Measurements from ENCODE around the gene PANX2. TPM values are rescaled to one million over a fixed set of nuclear protein-coding genes. Genes with fewer than 3 reads are reported as not detected.

Gene PANX2
- total RNA-seq, 4 donors from 2014 or later, result 1.3 to 1.8 (median 1.6) TPM

DNA sequence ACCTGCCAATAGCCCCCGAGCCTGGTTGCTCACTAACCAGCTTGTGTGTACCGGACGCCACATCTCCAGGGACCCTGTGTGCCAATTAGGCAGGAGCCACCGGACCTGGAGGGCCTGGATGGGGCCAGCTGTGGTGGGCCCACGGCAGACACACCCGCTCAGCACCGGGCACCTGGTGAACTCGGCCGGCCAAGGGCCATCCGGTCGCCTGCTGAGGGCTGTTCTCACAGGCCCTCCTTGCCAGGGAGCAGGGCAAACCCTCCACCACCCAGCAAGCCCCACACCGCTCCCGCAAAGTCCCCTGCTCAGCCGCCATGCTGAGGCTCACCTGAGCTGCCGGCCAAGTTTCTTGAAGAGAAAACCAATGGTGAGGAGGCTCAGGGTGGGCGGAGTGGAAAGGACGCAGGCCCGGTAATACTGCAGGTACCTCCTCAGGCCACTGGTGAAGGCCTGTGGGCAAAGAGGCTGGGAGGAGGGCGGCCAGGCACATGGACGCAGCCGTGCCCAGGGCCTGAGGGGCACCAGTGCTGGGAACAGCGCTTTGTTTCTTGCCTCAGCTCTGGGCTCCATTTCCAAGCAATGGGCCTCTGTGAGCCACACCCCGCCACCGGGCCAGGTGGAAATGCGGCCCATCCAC lies 57.2 kb downstream of the PANX2 start:
- TF ChIP-seq, protein P1, sequence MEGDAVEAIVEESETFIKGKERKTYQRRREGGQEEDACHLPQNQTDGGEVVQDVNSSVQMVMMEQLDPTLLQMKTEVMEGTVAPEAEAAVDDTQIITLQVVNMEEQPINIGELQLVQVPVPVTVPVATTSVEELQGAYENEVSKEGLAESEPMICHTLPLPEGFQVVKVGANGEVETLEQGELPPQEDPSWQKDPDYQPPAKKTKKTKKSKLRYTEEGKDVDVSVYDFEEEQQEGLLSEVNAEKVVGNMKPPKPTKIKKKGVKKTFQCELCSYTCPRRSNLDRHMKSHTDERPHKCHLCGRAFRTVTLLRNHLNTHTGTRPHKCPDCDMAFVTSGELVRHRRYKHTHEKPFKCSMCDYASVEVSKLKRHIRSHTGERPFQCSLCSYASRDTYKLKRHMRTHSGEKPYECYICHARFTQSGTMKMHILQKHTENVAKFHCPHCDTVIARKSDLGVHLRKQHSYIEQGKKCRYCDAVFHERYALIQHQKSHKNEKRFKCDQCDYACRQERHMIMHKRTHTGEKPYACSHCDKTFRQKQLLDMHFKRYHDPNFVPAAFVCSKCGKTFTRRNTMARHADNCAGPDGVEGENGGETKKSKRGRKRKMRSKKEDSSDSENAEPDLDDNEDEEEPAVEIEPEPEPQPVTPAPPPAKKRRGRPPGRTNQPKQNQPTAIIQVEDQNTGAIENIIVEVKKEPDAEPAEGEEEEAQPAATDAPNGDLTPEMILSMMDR (IDR thresholded peaks at IDR 0.05), result no peak
- no peak for DNase-seq (ENCODE audit: low spot score)
- no peak for ATAC-seq (ENCODE audit: low FRiP score)

DNA sequence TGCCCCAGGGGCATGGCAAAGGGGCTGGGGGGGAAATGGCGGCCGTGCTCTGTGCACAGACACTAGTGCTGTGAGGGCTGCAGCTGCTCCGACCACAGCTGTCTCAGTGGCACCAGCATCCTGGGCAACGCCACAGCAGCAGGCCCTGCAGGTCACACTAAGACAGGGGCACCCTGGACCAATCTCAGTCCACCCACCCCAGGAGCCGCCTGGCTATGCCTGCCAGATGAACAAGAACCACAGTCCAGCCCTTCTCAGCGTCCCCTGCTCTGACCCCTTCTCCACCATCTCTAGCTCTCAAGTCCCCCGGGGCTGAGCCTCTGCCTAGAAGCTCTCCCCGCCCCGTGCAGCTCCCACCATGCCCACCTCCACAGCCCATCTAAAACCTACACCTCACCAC lies 57.8 kb downstream of the PANX2 start:
- DNase-seq (ENCODE audit: low spot score) (no peak), ATAC-seq (ENCODE audit: low FRiP score) (no peak)
- TF ChIP-seq, protein P1 (IDR thresholded peaks at IDR 0.05), result no peak

DNA sequence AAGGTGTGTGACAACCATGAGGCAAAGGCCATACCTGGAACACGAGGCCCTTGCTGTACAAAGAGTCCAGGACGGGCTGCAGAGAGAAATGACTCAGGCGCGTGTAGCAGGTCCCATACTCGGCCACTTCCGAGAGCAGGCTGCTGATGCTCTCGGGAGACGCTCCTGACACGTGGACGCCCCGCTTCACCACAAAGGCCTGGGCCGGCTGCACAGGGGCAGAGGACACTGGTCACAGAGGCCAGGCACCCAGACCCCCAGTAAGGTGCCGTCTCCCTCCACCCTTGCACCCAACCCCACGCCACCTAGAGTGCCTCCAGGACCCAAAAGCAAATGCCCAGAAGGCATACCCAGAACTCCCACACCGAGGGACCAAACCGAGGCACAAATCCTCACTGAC lies 58.8 kb downstream of the PANX2 start:
- TF ChIP-seq, protein P1 (IDR thresholded peaks at IDR 0.05), result no peak
- no peak for ATAC-seq (ENCODE audit: low FRiP score)
- DNase-seq (ENCODE audit: low spot score), result no peak

Other genes with a start within 250 kb of the PANX2 start
- 100 to 1,000 TPM in 2 of 4 donors, 10 to 100 TPM in 2; 92.2 to 174 (median 114) TPM for gene PIM3, start 210.0 kb upstream of the PANX2 start, total RNA-seq
- gene IL17REL, start 158.0 kb upstream of the PANX2 start, total RNA-seq, result not detected
- not detected for gene TTLL8, start 112.4 kb upstream of the PANX2 start, total RNA-seq
- under 1 TPM in 1 of 4 donors, not detected in 3; 0.44 TPM for gene MLC1, start 85.3 kb upstream of the PANX2 start, total RNA-seq
- gene MOV10L1, start 80.7 kb upstream of the PANX2 start, total RNA-seq, result 1 to 10 TPM in 2 of 4 donors, under 1 TPM in 2; 0.36 to 2.5 (median 0.97) TPM
- gene TRABD, start 15.2 kb downstream of the PANX2 start, total RNA-seq, result 10 to 100 TPM; 18.3 to 43.1 (median 28.4) TPM
- 10 to 100 TPM; 21.2 to 38.3 (median 31.9) TPM for gene SELENOO, start 30.3 kb downstream of the PANX2 start, total RNA-seq
- gene TUBGCP6, start 74.3 kb downstream of the PANX2 start, total RNA-seq, result 10 to 100 TPM; 32.7 to 52.2 (median 33.5) TPM
- 10 to 100 TPM; 18.4 to 53.8 (median 23.6) TPM for gene HDAC10, start 80.5 kb downstream of the PANX2 start, total RNA-seq
- gene MAPK12, start 91.0 kb downstream of the PANX2 start, total RNA-seq, result 10 to 100 TPM in 3 of 4 donors, 1 to 10 TPM in 1; 7.9 to 31.1 (median 17.8) TPM
- gene MAPK11, start 99.6 kb downstream of the PANX2 start, total RNA-seq, result 10 to 100 TPM; 12.1 to 38.9 (median 20.4) TPM
- 100 to 1,000 TPM in 3 of 4 donors, 10 to 100 TPM in 1; 91.4 to 130 (median 115) TPM for gene PLXNB2, start 136.9 kb downstream of the PANX2 start, total RNA-seq
- gene DENND6B, start 156.3 kb downstream of the PANX2 start, total RNA-seq, result 1 to 10 TPM; 2.2 to 3.1 (median 2.7) TPM
- gene PPP6R2, start 172.6 kb downstream of the PANX2 start, total RNA-seq, result 10 to 100 TPM; 35.6 to 64.6 (median 41.7) TPM